Stimulated activated CD4-positive, alpha-beta T cell treated with anti-CD3 and anti-CD28 coated beads, TNF-alpha, amount 100 ng/mL, for 48 hours (primary cell): ENCODE data around the gene C3orf70.

Experiments
- DNase-seq, 3 donors: peaks; one replicate each; pipeline ENCODE4 v3.0.0-alpha.2; 2020; ENCODE audit warnings: low read depth in 3 of 3

The C3orf70 gene

GRCh38 chr3:185051801-185052200 is 101.1 kb downstream of the C3orf70 start:
- DNase-seq = no peak

- DNase-seq = no peak
These were observed 103.2 kb downstream of the C3orf70 start for GRCh38 chr3:185049710-185050109.

DNA sequence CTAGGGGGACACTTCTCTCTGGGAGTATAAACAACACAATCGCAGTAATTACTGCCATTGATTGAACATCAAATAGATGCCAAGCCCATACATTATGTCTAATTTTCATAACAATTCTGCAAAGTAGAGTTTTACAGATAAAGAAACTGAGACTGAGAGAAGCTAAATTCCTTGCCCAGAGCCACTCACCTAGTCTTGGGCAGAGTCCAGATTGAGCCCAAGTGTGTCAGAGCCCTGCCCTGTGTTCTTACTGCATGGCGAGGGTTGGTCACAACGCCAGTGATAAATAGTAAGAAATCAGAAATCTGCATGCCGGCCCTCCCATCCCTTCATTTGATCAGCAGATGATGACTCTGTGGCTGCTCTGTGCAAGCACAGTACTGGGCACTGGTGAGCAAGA is 106.3 kb downstream of the C3orf70 start:
- no peak for DNase-seq

DNA sequence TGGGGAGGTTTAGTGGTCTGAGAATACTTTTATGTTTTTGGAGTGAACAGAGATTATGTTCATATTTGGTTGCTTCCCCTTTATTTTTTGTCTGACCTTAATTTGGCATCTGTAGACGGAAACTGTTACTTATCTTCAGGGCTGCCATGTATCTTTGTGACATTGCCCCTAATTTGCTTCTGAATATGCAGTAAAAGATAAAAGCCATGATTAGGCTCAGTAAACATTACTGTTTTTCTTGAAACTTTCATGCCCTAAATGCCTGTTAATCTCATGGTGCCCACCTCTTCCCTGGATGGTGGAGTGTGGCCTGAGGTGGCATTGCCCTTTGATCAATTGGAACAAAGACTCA is 106.7 kb downstream of the C3orf70 start:
- DNase-seq = no peak

DNA sequence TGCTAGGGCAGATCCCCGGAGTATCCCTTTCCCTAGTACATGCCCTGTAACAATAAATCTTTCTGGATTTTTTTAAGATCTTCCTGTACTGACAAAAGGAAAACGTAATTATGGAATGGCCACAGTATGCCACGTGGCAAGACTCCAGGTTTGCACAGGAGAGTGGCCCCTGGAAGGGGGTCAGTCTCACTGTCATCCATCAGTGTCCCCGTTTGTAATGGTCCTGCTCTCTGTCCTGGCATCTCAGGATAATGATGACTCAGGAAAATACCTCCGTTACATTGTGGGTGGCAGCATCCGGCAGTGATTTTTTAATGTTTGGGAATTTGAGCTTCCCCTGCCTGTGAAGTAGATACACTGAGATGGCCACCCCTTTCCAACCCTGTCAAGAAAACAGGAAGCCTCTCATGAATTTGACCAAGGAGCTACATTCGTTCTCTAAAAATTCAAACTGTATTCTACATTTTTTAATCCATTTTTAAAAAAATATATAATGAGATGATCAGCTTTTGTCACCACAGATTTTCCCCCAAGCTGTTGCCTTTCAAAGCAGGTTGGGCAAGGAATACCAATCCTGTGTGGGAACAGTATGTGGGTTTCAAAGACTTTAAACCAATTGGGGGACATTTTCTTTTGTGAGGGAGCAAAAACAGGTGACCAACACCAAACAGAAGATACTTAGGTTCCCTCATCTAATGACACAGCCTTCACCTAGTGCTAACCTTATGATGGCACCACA is 110.4 kb downstream of the C3orf70 start:
- DNase-seq = no peak

DNA sequence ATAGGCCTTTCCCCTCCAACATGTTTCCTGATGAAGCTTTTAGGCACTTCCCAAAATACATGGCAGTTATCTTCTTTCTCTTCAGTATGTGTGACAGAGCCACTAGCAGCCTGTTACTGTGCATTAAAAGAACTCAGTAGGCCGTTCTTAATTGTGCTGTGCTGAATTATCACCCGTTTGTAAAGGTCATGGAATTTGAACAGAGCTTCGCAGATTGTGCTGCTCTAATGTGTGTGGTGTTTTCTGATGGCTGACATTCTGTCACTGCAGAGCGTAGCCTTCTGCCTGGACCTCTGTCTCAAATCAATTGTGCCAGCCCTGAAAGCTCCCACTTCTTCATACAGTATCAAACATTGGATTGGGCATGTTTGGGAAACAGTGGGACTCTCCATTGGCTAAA is 111.3 kb downstream of the C3orf70 start:
- no peak for DNase-seq

DNA sequence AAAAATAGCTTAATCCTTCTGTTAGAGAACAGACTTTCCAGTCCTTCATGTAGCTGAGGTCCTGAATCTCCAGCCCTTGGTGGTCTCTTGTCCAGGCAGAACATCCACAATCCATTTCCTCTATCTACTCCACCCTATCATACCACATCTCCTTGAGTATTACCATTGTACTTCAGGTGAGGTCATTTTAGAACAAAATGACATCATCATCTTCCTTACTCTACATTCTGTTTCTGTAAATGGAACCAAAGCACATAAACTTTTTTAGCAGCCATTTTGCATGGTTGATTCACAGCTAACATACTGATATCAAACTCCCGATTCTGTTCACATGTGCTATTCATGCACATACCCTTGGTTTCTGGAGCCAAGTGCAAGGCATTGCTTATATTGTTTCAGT is 112.4 kb downstream of the C3orf70 start:
- no peak for DNase-seq

GRCh38 chr3:185037801-185038200 is 115.1 kb downstream of the C3orf70 start:
- no peak for DNase-seq

DNA sequence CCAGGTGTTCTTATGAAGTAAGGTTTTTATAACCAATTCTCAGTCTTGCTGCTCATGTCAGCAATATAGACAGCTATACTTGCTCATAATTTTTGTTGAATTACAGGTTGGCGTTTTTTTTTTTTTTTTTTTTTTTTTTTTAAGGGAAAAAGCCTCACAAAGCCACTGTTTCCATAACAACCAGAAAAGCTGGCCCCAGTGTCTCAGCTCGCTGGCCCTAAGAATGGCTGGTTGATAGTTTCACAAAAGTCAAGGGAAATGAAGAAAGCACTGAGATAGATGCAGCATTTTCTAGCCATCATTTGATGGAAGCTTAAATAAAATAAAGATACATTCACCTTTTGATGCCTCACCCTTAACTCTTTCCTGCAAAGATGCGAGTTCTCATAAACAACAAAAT is 121.9 kb downstream of the C3orf70 start:
- no peak for DNase-seq

- DNase-seq = no peak
These were observed 122.5 kb downstream of the C3orf70 start for GRCh38 chr3:185030399-185030798.

GRCh38 chr3:185029086-185029485 is 123.8 kb downstream of the C3orf70 start:
- DNase-seq = no peak

- no peak for DNase-seq
These were observed 124.7 kb downstream of the C3orf70 start for GRCh38 chr3:185028121-185028520.
